Measurements from ENCODE around the gene INCA1.
A peak's percentile ranks its signal among the peaks of the same experiment; 100 is the strongest.

INCA1 gene

GRCh38 chr17:4997302-4998026 lies at the start of gene INCA1, which contains the start of gene KIF1C:
INCA1 (minus strand) TSS chr17:4997522; CDS start chr17:4994437, 3,085 bp downstream.
KIF1C (plus strand) TSS chr17:4997950; CDS start chr17:5000247, 2,297 bp downstream.
- Histone ChIP-seq H3K4me1 (ENCODE audit: control insufficient read depth, insufficient read depth, low read length, unreplicated experiment) (peaks cover 19% of the 10 kb centered on the region), H3K79me2 (ENCODE audit: control insufficient read depth, insufficient read depth, low read length, unreplicated experiment) (peaks cover 38% of the 10 kb centered on the region), H3K27me3 (ENCODE audit: insufficient read depth, low read length) (no peaks in the 10 kb centered on the region), H3K4me3 (ENCODE audit: low read depth, low read length) (peak within 1 kb of the TSS; percentile 98), H2AFZ (ENCODE audit: low read length, unreplicated experiment) (peak within 1 kb of the TSS; percentile 92), H3K27ac (ENCODE audit: low read depth, low read length) (peak within 1 kb of the TSS; percentile 55), H3K36me3 (ENCODE audit: insufficient read depth, low read length) (peaks cover 14% of the 10 kb centered on the region; the same call in 1 of the 2 replicates)

DNA sequence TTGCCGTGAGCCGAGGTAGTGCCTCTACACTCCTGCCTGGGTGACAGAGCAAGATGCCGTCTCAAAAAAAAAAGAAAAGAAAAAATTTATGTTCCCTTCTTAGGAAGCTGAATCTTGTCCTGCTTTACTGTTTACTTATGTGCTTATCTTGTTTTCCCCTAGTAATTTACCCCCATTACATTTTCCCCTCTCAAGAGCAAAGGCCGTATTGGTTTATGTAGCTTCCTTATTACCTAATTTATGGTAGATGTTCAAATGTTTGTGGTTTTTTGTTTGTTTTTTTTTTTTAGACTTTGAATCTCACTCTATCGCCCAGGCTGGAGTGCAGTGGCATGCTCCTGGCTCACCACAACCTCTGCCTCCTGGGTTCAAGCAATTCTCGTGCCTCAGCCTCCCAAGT lies 48.2 kb upstream of the INCA1 start:
- Histone ChIP-seq H3K27me3 (ENCODE audit: insufficient read depth, low read length) (no peaks in the 10 kb centered on the region), H3K4me3 (ENCODE audit: low read depth, low read length) (no peak overlapping the region), H2AFZ (ENCODE audit: low read length, unreplicated experiment) (no peak overlapping the region), H3K79me2 (ENCODE audit: control insufficient read depth, insufficient read depth, low read length, unreplicated experiment) (no peaks in the 10 kb centered on the region), H3K36me3 (ENCODE audit: insufficient read depth, low read length) (no peaks in the 10 kb centered on the region), H3K27ac (ENCODE audit: low read depth, low read length) (no peak overlapping the region), H3K4me1 (ENCODE audit: control insufficient read depth, insufficient read depth, low read length, unreplicated experiment) (no peaks in the 10 kb centered on the region)

GRCh38 chr17:5044630-5045029 lies 47.3 kb upstream of the INCA1 start:
- Histone ChIP-seq H3K4me1 (ENCODE audit: control insufficient read depth, insufficient read depth, low read length, unreplicated experiment) (no peaks in the 10 kb centered on the region), H2AFZ (ENCODE audit: low read length, unreplicated experiment) (no peak overlapping the region), H3K27me3 (ENCODE audit: insufficient read depth, low read length) (no peaks in the 10 kb centered on the region), H3K4me3 (ENCODE audit: low read depth, low read length) (no peak overlapping the region), H3K79me2 (ENCODE audit: control insufficient read depth, insufficient read depth, low read length, unreplicated experiment) (no peaks in the 10 kb centered on the region), H3K36me3 (ENCODE audit: insufficient read depth, low read length) (no peaks in the 10 kb centered on the region), H3K27ac (ENCODE audit: low read depth, low read length) (no peak overlapping the region)

DNA sequence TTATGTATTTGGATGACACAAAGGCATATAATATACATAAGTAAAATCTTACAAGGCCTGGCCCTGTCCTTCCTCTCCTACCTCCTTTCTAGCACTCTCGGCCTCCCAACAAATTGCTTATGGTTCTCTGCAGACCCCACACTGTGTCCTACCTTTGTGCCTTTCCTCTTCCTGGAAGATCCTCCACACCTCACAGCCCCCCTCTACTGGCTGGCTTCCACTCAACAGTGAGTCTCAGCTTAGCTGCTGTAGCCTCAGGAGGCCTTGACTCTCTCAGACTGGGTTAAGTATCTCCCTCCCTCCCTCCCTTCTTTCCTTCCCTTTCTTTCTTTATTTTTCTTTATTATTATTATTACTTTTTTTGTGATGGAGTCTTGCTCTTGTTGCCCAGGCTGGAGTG lies 46.2 kb upstream of the INCA1 start:
- H2AFZ ChIP-seq (ENCODE audit: low read length, unreplicated experiment), result no peak overlapping the region
- H3K4me3 ChIP-seq (ENCODE audit: low read depth, low read length), result no peak overlapping the region
- no peaks in the 10 kb centered on the region for H3K27me3 ChIP-seq (ENCODE audit: insufficient read depth, low read length)
- H3K4me1 ChIP-seq (ENCODE audit: control insufficient read depth, insufficient read depth, low read length, unreplicated experiment), result no peaks in the 10 kb centered on the region
- H3K79me2 ChIP-seq (ENCODE audit: control insufficient read depth, insufficient read depth, low read length, unreplicated experiment), result no peaks in the 10 kb centered on the region
- no peak overlapping the region for H3K27ac ChIP-seq (ENCODE audit: low read depth, low read length)
- no peaks in the 10 kb centered on the region for H3K36me3 ChIP-seq (ENCODE audit: insufficient read depth, low read length)

DNA sequence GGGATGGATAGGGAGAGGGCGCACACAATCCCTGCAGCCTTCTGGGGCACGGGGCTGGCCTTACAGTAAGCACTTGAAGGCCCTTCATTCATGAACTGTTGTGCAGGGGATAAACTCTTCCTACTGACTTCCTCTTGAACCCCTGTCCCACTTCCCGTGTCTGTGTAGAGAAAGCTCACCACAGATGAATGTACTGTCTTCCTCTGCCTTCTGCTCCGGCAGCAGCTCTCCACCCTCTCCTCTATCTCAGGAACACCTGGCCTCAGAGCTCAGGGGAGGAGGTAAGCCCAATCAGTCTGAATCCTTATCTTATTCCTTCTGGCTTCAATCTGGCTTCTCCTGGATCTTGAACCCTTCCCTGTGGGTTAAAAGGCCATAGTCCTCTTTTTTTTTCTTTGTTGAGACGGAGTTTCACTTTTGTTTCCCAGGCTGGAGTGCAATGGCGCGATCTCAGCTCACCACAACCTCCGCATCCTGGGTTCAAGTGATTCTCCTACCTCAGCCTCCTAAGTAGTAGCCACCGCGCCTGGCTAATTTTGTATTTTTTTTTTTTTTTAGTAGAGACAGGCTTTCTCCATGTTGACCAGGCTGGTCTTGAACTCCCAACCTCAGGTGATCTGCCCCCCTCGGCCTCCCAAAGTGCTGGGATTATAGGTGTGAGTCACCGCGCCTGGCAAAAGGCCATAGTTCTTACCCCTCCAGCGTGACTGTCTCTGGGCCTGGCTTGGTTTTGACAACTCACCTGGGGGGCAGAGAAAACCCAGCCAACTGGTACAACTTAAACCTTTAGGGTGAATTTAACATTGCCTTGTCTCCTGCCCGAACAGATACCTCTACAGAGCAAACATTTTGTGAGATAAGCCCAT lies 45.1 kb upstream of the INCA1 start:
- no peaks in the 10 kb centered on the region for H3K27me3 ChIP-seq (ENCODE audit: insufficient read depth, low read length)

GRCh38 chr17:5035315-5035714 lies 38.0 kb upstream of the INCA1 start, which contains the start of gene SLC52A1:
SLC52A1 (minus strand) TSS chr17:5035426; CDS start chr17:5034606, 820 bp downstream.
- Histone ChIP-seq H3K27me3 (ENCODE audit: insufficient read depth, low read length) (no peaks in the 10 kb centered on the region), H3K4me3 (ENCODE audit: low read depth, low read length) (peak within 1 kb of the TSS; percentile 71), H3K36me3 (ENCODE audit: insufficient read depth, low read length) (no peaks in the 10 kb centered on the region), H3K79me2 (ENCODE audit: control insufficient read depth, insufficient read depth, low read length, unreplicated experiment) (no peaks in the 10 kb centered on the region), H3K27ac (ENCODE audit: low read depth, low read length) (no peak within 1 kb of the TSS), H2AFZ (ENCODE audit: low read length, unreplicated experiment) (no peak within 1 kb of the TSS), H3K4me1 (ENCODE audit: control insufficient read depth, insufficient read depth, low read length, unreplicated experiment) (no peaks in the 10 kb centered on the region)

More for the DNA sequence above, 45.1 kb upstream of the INCA1 start:
- no peaks in the 10 kb centered on the region for H3K79me2 ChIP-seq (ENCODE audit: control insufficient read depth, insufficient read depth, low read length, unreplicated experiment)
- H3K4me3 ChIP-seq (ENCODE audit: low read depth, low read length), result no peak overlapping the region
- H3K27ac ChIP-seq (ENCODE audit: low read depth, low read length), result no peak overlapping the region
- H3K4me1 ChIP-seq (ENCODE audit: control insufficient read depth, insufficient read depth, low read length, unreplicated experiment), result no peaks in the 10 kb centered on the region
- H3K36me3 ChIP-seq (ENCODE audit: insufficient read depth, low read length), result no peaks in the 10 kb centered on the region
- H2AFZ ChIP-seq (ENCODE audit: low read length, unreplicated experiment), result no peak overlapping the region

GRCh38 chr17:5034651-5035050 lies 37.3 kb upstream of the INCA1 start:
- Histone ChIP-seq H2AFZ (ENCODE audit: low read length, unreplicated experiment) (no peak overlapping the region), H3K27me3 (ENCODE audit: insufficient read depth, low read length) (no peaks in the 10 kb centered on the region), H3K79me2 (ENCODE audit: control insufficient read depth, insufficient read depth, low read length, unreplicated experiment) (no peaks in the 10 kb centered on the region), H3K27ac (ENCODE audit: low read depth, low read length) (no peak overlapping the region), H3K4me1 (ENCODE audit: control insufficient read depth, insufficient read depth, low read length, unreplicated experiment) (no peaks in the 10 kb centered on the region), H3K36me3 (ENCODE audit: insufficient read depth, low read length) (no peaks in the 10 kb centered on the region), H3K4me3 (ENCODE audit: low read depth, low read length) (no peak overlapping the region)

GRCh38 chr17:5034063-5034462 lies 36.7 kb upstream of the INCA1 start:
- Histone ChIP-seq H3K4me1 (ENCODE audit: control insufficient read depth, insufficient read depth, low read length, unreplicated experiment) (no peaks in the 10 kb centered on the region), H3K36me3 (ENCODE audit: insufficient read depth, low read length) (no peaks in the 10 kb centered on the region), H2AFZ (ENCODE audit: low read length, unreplicated experiment) (no peak overlapping the region), H3K79me2 (ENCODE audit: control insufficient read depth, insufficient read depth, low read length, unreplicated experiment) (no peaks in the 10 kb centered on the region), H3K27ac (ENCODE audit: low read depth, low read length) (no peak overlapping the region), H3K27me3 (ENCODE audit: insufficient read depth, low read length) (no peaks in the 10 kb centered on the region), H3K4me3 (ENCODE audit: low read depth, low read length) (no peak overlapping the region)

DNA sequence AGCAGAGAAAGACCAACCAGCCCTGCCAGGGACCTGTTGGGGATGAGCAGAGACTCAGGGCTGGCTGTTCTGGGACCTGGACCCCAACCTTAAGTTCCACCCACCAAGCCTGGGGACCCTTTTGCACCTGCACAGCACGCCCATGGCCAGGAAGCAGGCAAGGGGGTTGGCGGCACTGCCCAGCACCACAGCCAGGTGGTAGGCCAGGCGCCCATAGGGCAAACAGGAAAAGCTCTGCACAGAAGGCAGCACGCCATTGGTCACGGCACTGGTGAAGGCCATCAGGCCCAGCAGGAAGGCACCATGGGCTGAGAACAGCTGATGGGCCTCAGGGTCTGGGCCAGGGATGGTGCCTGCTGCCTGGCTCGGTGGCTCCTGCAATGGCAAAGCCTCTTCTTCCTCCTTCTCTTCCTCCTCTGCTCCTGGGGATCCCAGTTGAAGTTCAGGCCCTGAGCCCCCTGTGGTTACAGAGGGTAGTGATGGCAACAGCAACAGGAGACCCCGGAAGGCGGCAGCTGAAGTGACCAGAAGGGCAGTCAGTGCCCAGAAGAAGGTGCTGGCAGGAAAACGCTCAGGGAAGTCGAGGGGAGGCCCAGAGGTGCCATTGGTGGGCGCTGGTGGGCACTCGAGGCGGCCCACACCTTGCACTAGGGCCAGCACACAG lies 36.2 kb upstream of the INCA1 start:
- H3K36me3 ChIP-seq (ENCODE audit: insufficient read depth, low read length), result no peaks in the 10 kb centered on the region
- H3K4me3 ChIP-seq (ENCODE audit: low read depth, low read length), result no peak overlapping the region
- H2AFZ ChIP-seq (ENCODE audit: low read length, unreplicated experiment), result no peak overlapping the region
- no peak overlapping the region for H3K27ac ChIP-seq (ENCODE audit: low read depth, low read length)
- no peaks in the 10 kb centered on the region for H3K4me1 ChIP-seq (ENCODE audit: control insufficient read depth, insufficient read depth, low read length, unreplicated experiment)
- no peaks in the 10 kb centered on the region for H3K27me3 ChIP-seq (ENCODE audit: insufficient read depth, low read length)
- H3K79me2 ChIP-seq (ENCODE audit: control insufficient read depth, insufficient read depth, low read length, unreplicated experiment), result no peaks in the 10 kb centered on the region

- no peaks in the 10 kb centered on the region for H3K36me3 ChIP-seq (ENCODE audit: insufficient read depth, low read length)
- no peaks in the 10 kb centered on the region for H3K27me3 ChIP-seq (ENCODE audit: insufficient read depth, low read length)
- H2AFZ ChIP-seq (ENCODE audit: low read length, unreplicated experiment), result no peak overlapping the region
- H3K27ac ChIP-seq (ENCODE audit: low read depth, low read length), result no peak overlapping the region
- H3K79me2 ChIP-seq (ENCODE audit: control insufficient read depth, insufficient read depth, low read length, unreplicated experiment), result no peaks in the 10 kb centered on the region
- H3K4me3 ChIP-seq (ENCODE audit: low read depth, low read length), result no peak overlapping the region
- H3K4me1 ChIP-seq (ENCODE audit: control insufficient read depth, insufficient read depth, low read length, unreplicated experiment), result no peaks in the 10 kb centered on the region
Measured at GRCh38 chr17:5032865-5033264, 35.5 kb upstream of the INCA1 start.
